ENCODE data around the gene CRACDL. TPM values are rescaled to one million over a fixed set of nuclear protein-coding genes. Genes with fewer than 3 reads are reported as not detected.
A peak's percentile ranks its signal among the peaks of the same experiment; 100 is the strongest.

Gene CRACDL
- total RNA-seq, 4 donors from 2014 or later, result 5.2 to 10.6 (median 8.1) TPM

- H3K36me3 ChIP-seq, result no peaks in the 10 kb centered on the region
- TF ChIP-seq POLR2A (IDR thresholded peaks at IDR 0.05), result no peak
- no peak for TF ChIP-seq CTCF (IDR thresholded peaks at IDR 0.05)
- 92 to 94% methylated on average over 4 to 7 of the region's 7 CpGs for WGBS, 2 donors
- H3K27me3 ChIP-seq, result no peaks in the 10 kb centered on the region
- intact Hi-C loops (cut with DNase I), result no loop called here
- H3K4me1 ChIP-seq, result peaks cover 40 to 51% of the 10 kb centered on the region in 2 donors
- H3K9me3 ChIP-seq, result no peaks in the 10 kb centered on the region
- H3K27ac ChIP-seq, result no peak overlapping the region
- H3K4me3 ChIP-seq (replicated peaks in 1 of 3), result no peak overlapping the region
- no peak for DNase-seq
Measured at GRCh38 chr2:98911126-98911375, 25.0 kb downstream of the CRACDL start.

DNA sequence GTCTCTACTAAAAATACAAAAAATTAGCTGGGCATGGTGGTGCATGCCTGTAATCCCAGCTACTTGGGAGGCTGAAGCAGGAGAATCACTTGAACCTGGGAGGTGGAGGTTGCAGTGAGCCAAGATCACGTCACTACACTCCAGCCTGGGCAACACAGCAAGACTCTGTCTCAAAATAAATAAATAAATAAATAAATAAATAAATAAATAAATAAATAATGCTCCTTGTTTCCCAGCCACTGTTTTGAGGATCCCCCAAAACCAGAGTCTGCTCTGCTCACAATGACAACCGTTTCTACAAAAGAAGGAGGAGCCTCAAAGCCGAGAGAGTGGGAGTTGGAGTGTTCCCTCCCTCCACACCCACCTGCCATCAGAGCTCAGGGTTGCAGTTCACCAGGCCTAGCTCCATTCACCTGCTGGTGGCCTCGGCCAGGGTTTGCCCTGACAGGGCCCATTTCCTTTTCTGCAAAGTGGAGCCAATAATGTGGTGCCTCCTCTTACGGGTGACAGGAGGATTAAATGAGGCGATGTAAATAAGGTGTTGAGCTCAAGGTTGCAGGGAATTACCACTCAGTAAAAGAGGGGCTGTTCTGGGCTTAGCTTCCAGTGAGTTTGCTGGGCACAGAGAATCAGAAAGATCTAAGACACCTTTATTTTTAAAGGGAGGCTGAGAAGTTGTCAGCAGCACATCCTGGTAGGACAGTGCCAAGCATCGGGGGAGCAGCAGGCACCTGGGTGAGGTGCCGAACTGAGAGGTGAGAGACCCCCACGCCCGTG is 25.5 kb downstream of the CRACDL start:
- Histone ChIP-seq H3K9me3 (no peaks in the 10 kb centered on the region), H3K4me3 (replicated peaks in 1 of 3) (no peak overlapping the region), H3K36me3 (no peaks in the 10 kb centered on the region), H3K27me3 (no peaks in the 10 kb centered on the region), H3K4me1 (peaks cover 40 to 51% of the 10 kb centered on the region in 2 donors), H3K27ac (peak overlapping the region in 1 of 3 donors; percentile 59)
- whole genome bisulfite sequencing, 2 donors, result 91 to 94% methylated on average over 10 of the region's 10 CpGs
- TF ChIP-seq POLR2A (IDR thresholded peaks at IDR 0.05) (no peak), CTCF (IDR thresholded peaks at IDR 0.05) (no peak)
- DNase-seq, result no peak
- intact Hi-C loops (cut with DNase I), result no loop called here

- Histone ChIP-seq H3K4me1 (peaks cover 31 to 41% of the 10 kb centered on the region in 2 donors), H3K27ac (peak overlapping the region; percentile 59 to 78 (median 72)), H3K4me3 (replicated peaks in 1 of 3) (no peak overlapping the region), H3K27me3 (no peaks in the 10 kb centered on the region), H3K36me3 (no peaks in the 10 kb centered on the region), H3K9me3 (no peaks in the 10 kb centered on the region)
- WGBS, 2 donors, result 7 to 8% methylated on average over 18 to 19 of the region's 19 CpGs
- intact Hi-C loops (cut with DNase I), result no loop called here
- DNase-seq, result peak; percentile 96 to 97
- TF ChIP-seq POLR2A (IDR thresholded peaks at IDR 0.05) (peak in 1 of 2 donors; percentile 66), CTCF (IDR thresholded peaks at IDR 0.05) (no peak)
Measured at GRCh38 chr2:98909317-98910211, 26.5 kb downstream of the CRACDL start.

- TF ChIP-seq CTCF (IDR thresholded peaks at IDR 0.05), result no peak
- no peak for TF ChIP-seq POLR2A (IDR thresholded peaks at IDR 0.05)
- Histone ChIP-seq H3K9me3 (no peaks in the 10 kb centered on the region), H3K27ac (peak overlapping the region in 2 of 3 donors; percentile 2 to 78), H3K36me3 (no peaks in the 10 kb centered on the region), H3K4me3 (replicated peaks in 1 of 3) (no peak overlapping the region), H3K27me3 (no peaks in the 10 kb centered on the region), H3K4me1 (peaks cover 25 to 35% of the 10 kb centered on the region in 2 donors)
- WGBS, 2 donors, result 55 to 60% methylated on average over 4 of the region's 4 CpGs
- no peak for DNase-seq
- intact Hi-C loops (cut with DNase I), result no loop called here
Measured at GRCh38 chr2:98908931-98909316, 27.1 kb downstream of the CRACDL start.
